PC-3 (cell line): ENCODE results near the gene SHISAL2A.

Experiments used
- CTCF ChIP-seq: fragments of 300-600 bp; sonication (generic); conservative IDR thresholded peaks from 2 replicates; pipeline ENCODE4 v1.5.1; 2017; ENCODE audit warnings: antibody characterized with exemption, low read depth, mild to moderate bottlenecking, low read length
- EZH2 ChIP-seq: fragments of 300-600 bp; sonication (generic); IDR thresholded peaks from one replicate; pipeline ENCODE4 v1.6.1; 2017; ENCODE audit warnings: antibody characterized with exemption, mild to moderate bottlenecking, low read length; ENCODE audit not compliant: unreplicated experiment
- EZH2phosphoT487 ChIP-seq: fragments of 300-600 bp; sonication (generic); IDR thresholded peaks from 2 replicates; pipeline ENCODE4 v1.6.1; 2018; ENCODE audit warnings: mild to moderate bottlenecking, antibody characterized with exemption, low read length, borderline replicate concordance

GRCh38 chr1:52637946-52638345 is 5.0 kb downstream of the SHISAL2A start:
- no peak for TF ChIP-seq CTCF
- TF ChIP-seq EZH2 = no peak
- no peak for TF ChIP-seq EZH2phosphoT487
